NCI-H1092 (cell line): ENCODE data around the gene PCDHB2.
A peak's percentile ranks its signal among the peaks of the same experiment; 100 is the strongest.
"Not testable (repeated sequence)": the region's sequence is repeated elsewhere in the genome, so short reads cannot be mapped to it uniquely, and the experiment has no call there.

Source experiments
- DNase-seq: peaks from one replicate; lab custom pipeline; 2025; lab: John Stamatoyannopoulos, UW

PCDHB2 gene

DNA sequence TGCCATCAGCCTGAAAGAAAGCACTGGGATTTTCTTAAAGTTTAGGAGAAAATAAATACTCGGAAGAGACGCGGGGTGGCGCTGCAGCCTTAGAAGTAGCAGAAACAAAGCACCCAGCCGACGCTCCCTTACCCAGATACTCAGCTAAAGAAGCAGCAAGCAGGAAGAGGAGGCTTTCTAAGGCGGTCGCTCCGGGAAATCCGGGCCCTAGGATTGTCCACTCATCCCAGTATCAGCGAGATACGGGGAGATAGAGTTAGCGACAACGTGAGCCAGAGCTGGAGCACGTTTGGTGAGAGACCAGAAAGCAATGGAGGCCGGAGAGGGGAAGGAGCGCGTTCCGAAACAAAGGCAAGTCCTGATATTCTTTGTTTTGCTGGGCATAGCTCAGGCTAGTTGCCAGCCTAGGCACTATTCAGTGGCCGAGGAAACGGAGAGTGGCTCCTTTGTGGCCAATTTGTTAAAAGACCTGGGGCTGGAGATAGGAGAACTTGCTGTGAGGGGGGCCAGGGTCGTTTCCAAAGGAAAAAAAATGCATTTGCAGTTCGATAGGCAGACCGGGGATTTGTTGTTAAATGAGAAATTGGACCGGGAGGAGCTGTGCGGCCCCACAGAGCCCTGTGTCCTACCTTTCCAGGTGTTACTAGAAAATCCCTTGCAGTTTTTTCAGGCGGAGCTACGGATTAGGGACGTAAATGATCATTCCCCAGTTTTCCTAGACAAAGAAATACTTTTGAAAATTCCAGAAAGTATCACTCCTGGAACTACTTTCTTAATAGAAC lies at the start of gene PCDHB2:
Gene PCDHB2, plus strand, starts transcription at position 135 of the 782 bp plus-strand sequence. Its CDS starts 176 bp downstream, at position 311.
- peak; percentile 67 for DNase-seq

DNA sequence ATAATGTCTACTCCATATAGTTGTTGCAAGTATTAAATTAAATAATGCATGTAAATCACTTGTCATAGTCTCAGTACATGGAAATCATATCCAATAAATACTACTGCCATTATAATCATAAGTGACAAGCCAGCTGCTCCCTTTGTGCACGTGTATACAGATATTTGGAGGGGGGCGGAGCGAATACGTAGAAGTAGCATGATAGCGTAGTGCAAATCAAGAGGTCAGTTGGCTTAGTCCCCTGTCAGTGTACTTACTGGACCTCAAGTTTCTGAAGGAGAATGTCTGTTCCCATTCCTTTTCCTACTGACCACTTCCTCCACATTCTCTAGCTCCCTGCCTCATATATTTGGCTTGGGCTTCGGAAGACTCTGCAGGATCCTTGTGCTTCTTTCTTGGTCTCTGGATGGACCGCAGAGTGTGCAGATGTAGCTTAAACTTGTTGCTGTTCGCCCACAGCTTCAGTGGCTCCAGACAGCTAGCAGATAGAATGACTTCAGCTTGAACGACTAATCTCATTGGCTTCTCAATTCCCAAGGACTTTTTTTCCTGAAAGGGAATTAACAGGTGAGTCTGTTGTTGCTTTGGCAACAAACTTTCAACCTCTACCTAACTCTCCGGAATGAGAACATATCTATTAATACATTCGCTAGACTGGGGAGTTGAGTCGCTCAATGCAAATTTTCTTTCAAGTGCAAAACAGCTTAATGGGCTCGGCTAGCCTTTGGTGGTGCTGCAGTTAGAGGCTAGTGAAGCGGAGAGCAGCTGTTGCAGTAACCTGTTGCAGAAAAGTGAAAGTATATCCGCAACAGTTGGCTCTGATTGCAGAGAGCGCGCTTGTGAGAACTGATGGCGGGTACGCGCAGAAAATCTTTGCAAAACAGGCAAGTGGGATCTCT lies 43.5 kb upstream of the PCDHB2 start, which contains the start of gene PCDHB1:
Gene PCDHB1, plus strand, starts transcription at position 753 of the 899 bp plus-strand sequence. Its CDS starts 97 bp downstream, at position 850.
- no peak for DNase-seq

DNA sequence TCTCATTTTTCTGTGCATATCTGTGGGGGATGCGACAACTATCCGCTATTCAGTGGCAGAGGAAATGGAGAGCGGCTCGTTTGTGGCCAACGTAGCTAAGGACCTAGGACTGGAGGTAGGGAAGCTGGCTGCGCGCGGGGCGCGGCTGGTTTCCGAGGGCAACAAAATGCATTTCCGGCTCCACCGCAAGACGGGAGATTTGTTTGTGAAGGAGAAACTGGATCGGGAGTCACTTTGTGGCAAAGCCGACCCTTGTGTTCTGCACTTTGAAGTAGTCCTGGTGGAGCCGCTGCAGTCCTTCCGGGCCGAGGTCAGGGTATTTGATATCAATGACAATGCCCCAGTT lies 42.9 kb upstream of the PCDHB2 start:
- no peak for DNase-seq

DNA sequence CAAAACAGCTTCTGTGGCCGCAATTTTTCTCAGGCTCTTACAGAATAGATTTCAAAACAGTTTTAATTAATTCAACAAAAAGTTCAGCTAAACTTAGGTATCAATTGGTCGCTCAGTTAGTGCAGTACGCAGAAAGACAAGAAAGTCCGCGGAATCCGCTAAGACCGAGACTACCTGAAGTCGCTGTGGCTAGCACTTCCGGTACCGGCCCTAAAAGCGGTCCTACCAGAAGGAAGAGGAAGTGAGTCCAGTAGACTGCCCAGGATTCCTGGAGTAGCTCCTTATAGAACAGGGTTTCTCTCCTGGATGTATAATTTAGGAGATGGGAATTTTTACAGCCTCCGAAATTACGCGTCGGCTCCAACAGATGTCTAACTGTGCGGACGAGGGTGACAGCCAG lies 16.6 kb upstream of the PCDHB2 start:
- no peak for DNase-seq

DNA sequence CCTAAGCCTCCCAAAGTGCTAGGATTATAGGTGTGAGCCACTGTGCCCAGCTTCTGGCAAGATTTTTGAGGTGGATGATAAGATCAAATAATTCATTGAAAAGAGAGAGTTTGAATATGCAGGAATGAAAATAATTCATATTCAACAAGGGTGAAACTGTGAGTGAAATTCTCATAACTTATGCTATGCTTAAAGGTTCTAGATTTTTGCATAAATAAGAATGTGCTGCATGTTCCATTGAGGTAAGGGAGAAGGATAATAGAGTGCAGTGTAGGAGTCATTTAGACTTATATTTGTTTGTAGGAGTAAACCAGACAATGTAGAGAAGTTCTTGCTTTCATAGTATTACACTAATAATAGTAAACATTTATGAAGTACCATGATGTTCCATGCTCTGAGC lies 12.2 kb upstream of the PCDHB2 start:
- DNase-seq = no peak

DNA sequence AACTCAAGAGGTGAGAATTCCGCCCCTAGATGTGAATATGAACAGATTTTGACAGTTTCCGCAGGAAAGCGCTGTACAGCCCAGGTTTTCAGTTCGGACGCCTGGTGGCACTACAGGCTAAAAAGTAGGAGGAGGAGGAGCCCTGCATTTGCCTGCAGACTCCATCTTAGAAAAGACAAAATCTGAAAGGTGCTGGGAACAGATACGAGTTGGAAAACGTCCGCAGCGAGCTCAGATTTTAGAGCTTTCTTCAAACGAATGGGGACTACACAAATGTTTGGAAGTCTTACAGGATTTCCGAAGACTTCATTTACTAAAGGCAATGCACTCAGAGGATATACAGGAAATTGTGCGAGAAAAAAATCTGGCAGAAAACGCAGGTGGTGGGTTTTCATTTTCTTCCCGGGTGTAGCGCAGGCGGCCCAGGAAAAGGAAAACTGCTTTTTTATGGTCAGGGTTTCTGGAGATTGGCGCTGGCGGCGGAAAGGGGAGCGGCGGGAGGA lies 9.9 kb upstream of the PCDHB2 start:
- DNase-seq = no peak

DNA sequence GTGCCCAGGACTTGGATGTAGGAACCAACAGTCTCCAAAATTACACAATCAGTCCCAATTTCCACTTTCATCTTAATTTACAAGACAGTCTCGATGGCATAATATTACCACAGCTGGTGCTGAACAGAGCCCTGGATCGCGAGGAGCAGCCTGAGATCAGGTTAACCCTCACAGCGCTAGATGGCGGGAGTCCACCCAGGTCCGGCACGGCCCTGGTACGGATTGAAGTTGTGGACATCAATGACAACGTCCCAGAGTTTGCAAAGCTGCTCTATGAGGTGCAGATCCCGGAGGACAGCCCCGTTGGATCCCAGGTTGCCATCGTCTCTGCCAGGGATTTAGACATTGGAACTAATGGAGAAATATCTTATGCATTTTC lies 837 bp downstream of the PCDHB2 start:
- DNase-seq = no peak

DNA sequence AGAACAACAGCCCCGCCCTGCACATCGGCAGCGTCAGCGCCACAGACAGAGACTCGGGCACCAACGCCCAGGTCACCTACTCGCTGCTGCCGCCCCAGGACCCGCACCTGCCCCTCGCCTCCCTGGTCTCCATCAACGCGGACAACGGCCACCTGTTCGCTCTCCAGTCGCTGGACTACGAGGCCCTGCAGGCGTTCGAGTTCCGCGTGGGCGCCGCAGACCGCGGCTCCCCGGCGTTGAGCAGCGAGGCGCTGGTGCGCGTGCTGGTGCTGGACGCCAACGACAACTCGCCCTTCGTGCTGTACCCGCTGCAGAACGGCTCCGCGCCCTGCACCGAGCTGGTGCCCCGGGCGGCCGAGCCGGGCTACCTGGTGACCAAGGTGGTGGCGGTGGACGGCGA lies 1.8 kb downstream of the PCDHB2 start:
- not testable (repeated sequence) for DNase-seq

DNA sequence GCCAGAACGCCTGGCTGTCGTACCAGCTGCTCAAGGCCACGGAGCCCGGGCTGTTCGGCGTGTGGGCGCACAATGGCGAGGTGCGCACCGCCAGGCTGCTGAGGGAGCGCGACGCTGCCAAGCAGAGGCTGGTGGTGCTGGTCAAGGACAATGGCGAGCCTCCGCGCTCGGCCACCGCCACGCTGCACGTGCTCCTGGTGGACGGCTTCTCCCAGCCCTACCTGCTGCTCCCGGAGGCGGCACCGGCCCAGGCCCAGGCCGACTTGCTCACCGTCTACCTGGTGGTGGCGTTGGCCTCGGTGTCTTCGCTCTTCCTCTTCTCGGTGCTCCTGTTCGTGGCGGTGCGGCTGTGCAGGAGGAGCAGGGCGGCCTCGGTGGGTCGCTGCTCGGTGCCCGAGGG lies 2.2 kb downstream of the PCDHB2 start:
- DNase-seq = not testable (repeated sequence)

DNA sequence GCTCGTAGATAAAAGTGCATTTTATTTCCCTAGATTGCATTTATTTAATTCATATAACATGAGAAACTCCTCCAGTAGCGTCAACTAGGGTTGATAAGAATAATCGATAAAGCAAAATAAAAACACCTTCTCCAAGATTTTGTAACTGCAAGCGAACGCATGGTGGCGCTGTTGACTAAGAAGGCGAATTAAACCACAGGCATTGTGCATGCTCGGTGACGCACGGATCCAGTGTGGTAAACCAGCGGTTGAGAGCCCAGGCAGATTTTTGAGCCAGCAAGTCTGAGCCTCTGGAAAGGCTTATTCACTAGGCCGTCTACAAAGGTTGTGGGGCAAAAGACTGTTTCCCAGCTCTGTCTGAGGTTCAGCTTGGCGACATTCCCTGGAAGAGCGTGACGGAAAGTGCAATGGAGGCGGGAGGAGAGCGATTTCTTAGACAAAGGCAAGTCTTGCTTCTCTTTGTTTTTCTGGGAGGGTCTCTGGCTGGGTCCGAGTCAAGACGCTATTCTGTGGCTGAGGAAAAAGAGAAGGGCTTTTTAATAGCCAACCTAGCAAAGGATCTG lies 5.9 kb downstream of the PCDHB2 start, which contains the start of gene PCDHB3:
Gene PCDHB3, plus strand, starts transcription at position 231 of the 563 bp plus-strand sequence. Its CDS starts 177 bp downstream, at position 408.
- no peak for DNase-seq

DNA sequence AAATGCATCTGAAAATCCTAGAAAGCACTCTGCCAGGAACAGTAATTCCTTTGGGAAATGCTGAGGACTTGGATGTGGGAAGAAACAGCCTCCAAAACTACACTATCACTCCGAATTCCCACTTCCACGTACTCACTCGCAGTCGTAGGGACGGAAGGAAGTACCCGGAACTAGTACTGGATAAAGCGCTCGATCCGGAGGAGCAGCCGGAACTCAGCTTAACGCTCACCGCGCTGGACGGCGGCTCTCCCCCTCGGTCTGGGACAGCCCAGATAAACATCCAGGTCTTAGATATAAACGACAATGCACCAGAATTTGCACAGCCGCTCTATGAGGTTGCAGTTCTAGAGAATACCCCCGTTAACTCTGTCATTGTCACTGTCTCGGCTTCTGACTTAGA lies 6.6 kb downstream of the PCDHB2 start:
- DNase-seq = no peak

DNA sequence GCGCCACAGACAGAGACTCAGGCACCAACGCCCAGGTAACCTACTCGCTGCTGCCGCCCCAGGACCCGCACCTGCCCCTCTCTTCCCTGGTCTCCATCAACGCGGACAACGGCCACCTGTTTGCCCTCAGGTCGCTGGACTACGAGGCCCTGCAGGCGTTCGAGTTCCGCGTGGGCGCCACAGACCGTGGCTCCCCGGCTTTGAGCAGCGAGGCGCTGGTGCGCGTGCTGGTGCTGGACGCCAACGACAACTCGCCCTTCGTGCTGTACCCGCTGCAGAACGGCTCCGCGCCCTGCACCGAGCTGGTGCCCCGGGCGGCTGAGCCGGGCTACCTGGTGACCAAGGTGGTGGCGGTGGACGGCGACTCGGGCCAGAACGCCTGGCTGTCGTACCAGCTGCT lies 7.7 kb downstream of the PCDHB2 start:
- DNase-seq = not testable (repeated sequence)

DNA sequence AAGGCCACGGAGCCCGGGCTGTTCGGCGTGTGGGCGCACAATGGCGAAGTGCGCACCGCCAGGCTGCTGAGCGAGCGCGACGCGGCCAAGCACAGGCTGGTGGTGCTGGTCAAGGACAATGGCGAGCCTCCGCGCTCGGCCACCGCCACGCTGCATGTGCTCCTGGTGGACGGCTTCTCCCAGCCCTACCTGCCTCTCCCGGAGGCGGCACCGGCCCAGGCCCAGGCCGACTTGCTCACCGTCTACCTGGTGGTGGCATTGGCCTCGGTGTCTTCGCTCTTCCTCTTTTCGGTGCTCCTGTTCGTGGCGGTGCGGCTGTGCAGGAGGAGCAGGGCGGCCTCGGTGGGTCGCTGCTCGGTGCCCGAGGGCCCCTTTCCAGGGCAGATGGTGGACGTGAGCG lies 8.1 kb downstream of the PCDHB2 start:
- DNase-seq = not testable (repeated sequence)

DNA sequence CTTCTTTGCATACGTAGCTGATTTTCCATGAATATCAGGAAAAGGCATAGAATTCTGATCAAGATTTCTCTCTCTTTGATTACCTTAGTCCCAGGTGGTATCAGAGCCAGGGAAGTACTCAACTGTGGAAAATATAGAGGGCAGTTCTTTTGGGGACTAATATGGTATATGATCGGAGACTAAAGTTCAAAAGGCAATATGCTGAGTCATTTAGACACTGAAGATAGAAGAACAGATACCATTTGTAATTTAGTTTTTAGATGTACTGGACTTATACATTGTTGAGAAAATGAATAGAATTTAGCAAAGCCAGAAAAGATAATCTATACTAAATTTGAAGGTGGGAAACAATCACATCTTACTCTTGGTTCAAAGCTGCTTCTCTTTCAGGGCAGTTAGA lies 10.9 kb downstream of the PCDHB2 start:
- no peak for DNase-seq

DNA sequence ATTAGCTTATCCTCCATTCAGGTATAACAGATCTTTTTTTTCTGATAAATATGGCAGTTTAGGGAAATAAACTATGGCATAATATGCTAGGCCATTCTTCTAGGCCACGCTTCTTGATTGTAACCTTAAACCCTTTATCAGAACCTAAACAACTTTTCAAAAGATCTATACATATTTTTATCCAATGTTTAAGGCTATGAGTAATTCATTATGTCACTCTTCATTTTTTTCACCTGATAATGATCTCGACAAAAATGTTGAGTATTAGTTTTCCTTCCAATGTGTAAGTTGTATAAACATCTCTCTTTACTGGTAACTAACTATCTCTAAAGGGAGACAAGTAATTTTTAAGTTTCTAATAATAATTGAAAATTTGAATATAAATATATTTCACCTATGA lies 24.8 kb downstream of the PCDHB2 start:
- DNase-seq = no peak

DNA sequence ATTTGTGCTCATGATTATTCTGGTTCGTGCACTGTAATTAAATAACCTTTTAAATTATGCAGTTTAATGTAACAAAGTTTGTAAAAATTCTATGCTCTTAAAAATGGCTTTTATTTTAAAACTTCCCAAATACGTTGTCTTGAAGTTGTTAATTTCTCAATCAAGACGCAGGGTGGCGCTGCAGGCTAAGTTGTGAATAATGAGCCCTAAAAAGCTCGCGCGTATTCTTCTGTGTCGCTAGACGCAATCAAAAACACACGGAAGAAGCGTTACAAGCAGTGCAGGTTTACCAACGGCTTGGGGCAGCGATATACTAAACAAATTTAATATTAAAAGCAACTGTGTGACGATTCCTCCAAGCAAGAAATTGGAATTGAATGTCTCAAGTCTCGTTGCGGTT lies 27.1 kb downstream of the PCDHB2 start, which contains the start of gene PCDHB4:
Gene PCDHB4, plus strand, starts transcription at position 256 of the 400 bp plus-strand sequence. CDS start 181 bp downstream, outside the sequence.
- DNase-seq = no peak

DNA sequence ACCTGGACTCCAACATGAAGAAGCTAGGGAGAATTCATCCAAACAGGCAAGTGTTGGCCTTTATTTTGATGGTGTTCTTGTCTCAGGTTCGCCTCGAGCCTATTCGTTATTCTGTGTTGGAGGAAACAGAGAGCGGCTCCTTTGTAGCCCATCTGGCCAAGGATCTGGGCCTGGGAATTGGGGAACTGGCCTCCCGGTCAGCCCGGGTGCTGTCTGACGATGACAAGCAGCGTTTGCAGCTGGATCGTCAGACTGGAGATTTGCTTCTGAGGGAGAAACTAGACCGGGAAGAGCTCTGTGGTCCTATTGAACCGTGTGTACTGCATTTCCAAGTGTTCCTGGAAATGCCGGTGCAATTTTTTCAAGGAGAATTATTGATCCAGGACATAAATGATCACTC lies 27.6 kb downstream of the PCDHB2 start:
- no peak for DNase-seq

DNA sequence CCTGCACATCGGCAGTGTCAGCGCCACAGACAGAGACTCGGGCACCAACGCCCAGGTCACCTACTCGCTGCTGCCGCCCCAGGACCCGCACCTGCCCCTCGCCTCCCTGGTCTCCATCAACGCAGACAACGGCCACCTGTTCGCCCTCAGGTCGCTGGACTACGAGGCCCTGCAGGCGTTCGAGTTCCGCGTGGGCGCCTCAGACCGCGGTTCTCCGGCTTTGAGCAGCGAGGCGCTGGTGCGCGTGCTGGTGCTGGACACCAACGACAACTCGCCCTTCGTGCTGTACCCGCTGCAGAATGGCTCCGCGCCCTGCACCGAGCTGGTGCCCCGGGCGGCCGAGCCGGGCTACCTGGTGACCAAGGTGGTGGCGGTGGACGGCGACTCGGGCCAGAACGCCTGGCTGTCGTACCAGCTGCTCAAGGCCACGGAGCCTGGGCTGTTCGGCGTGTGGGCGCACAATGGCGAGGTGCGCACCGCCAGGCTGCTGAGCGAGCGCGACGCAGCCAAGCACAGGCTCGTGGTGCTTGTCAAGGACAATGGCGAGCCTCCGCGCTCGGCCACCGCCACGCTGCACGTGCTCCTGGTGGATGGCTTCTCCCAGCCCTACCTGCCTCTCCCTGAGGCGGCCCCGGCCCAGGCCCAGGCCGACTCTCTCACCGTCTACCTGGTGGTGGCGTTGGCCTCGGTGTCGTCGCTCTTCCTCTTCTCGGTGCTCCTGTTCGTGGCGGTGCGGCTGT lies 29.2 kb downstream of the PCDHB2 start:
- not testable (repeated sequence) for DNase-seq

DNA sequence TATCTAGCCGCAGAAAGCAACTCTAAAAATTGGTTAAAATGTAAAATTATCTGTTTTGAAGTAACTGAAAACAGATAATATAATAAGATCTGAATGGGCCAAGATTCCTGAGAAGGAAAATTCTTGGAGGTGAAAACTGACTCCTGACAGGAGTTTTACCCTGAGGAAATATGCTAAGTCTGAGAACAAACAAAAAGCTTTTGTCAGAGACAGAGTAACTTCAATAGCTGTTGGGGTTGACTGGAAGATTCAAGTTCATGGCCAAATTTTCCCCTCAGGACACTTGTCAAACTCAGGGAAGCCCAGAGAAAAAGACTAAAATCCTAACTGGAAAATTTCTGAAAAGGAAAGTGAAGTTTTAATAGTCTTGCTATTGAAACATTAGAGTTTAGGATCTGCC lies 32.9 kb downstream of the PCDHB2 start:
- DNase-seq = no peak

DNA sequence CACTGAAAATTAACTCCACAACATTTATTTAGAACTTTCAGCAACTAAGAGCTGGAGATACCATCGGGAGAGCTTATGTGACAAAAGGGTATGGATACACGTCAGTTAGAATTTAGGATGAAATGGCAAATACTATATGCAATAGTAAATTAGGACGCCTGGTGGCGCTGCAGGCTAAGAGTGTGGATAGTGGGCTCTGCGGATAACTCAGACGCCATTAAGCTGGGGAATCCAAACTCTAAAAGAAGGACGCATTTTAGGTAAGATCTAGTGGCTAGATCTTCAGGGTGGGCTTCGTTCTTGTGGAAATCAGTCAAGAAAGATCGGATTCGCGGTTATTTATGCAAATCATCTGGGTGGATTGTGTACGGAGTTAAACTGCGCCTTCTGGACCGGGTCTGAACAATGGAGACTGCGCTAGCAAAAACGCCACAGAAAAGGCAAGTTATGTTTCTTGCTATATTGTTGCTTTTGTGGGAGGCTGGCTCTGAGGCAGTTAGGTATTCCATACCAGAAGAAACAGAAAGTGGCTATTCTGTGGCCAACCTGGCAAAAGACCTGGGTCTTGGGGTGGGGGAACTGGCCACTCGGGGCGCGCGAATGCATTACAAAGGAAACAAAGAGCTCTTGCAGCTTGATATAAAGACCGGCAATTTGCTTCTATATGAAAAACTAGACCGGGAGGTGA lies 40.8 kb downstream of the PCDHB2 start, which contains the start of gene PCDHB5:
Gene PCDHB5, plus strand, starts transcription at position 177 of the 688 bp plus-strand sequence. Its CDS starts 229 bp downstream, at position 406.
- DNase-seq = no peak
